ENCODE data around the gene ELMOD3.
A peak's percentile ranks its signal among the peaks of the same experiment; 100 is the strongest.
"Not testable (repeated sequence)": the region's sequence is repeated elsewhere in the genome, so short reads cannot be mapped to it uniquely, and the experiment has no call there.

The ELMOD3 gene

GRCh38 chr2:85327160-85327821 lies 27.3 kb upstream of the ELMOD3 start:
- Histone ChIP-seq H3K4me3 (replicated peaks; ENCODE audit: low read depth, low read length) (peak overlapping the region; percentile 91), H3K36me3 (ENCODE audit: control insufficient read depth, insufficient read depth, low read length) (peaks cover 11% of the 10 kb centered on the region), H3K27me3 (replicated peaks; ENCODE audit: control insufficient read depth, insufficient read depth, low read length) (no peaks in the 10 kb centered on the region)
- no peak for TF ChIP-seq CTCF (IDR thresholded peaks at IDR 0.05; ENCODE audit: insufficient read depth, low read length, poor library complexity, severe bottlenecking)
- DNase-seq (ENCODE audit: extremely low read depth, insufficient read length), result peak; percentile 71

- peaks cover 11% of the 10 kb centered on the region for H3K36me3 ChIP-seq (ENCODE audit: control insufficient read depth, insufficient read depth, low read length)
- H3K27me3 ChIP-seq (replicated peaks; ENCODE audit: control insufficient read depth, insufficient read depth, low read length), result no peaks in the 10 kb centered on the region
- DNase-seq (ENCODE audit: extremely low read depth, insufficient read length), result peak; percentile 95
- peak within 1 kb of the TSS; percentile 91 for H3K4me3 ChIP-seq (replicated peaks; ENCODE audit: low read depth, low read length)
- TF ChIP-seq CTCF (IDR thresholded peaks at IDR 0.05; ENCODE audit: insufficient read depth, low read length, poor library complexity, severe bottlenecking), result peak; percentile 4
These were observed 26.5 kb upstream of the ELMOD3 start, which contains the start of gene TGOLN2 for GRCh38 chr2:85327822-85328617. TGOLN2 (minus strand) TSS chr2:85327989; CDS start chr2:85327962, 27 bp downstream.

GRCh38 chr2:85329181-85329651 lies 25.4 kb upstream of the ELMOD3 start:
- H3K27me3 ChIP-seq (replicated peaks; ENCODE audit: control insufficient read depth, insufficient read depth, low read length), result no peaks in the 10 kb centered on the region
- peaks cover 5% of the 10 kb centered on the region for H3K36me3 ChIP-seq (ENCODE audit: control insufficient read depth, insufficient read depth, low read length)
- no peak overlapping the region for H3K4me3 ChIP-seq (replicated peaks; ENCODE audit: low read depth, low read length)
- no peak for DNase-seq (ENCODE audit: extremely low read depth, insufficient read length)
- no peak for TF ChIP-seq CTCF (IDR thresholded peaks at IDR 0.05; ENCODE audit: insufficient read depth, low read length, poor library complexity, severe bottlenecking)

- H3K4me3 ChIP-seq (replicated peaks; ENCODE audit: low read depth, low read length); DNase-seq (ENCODE audit: extremely low read depth, insufficient read length); H3K36me3 ChIP-seq (ENCODE audit: control insufficient read depth, insufficient read depth, low read length); H3K27me3 ChIP-seq (replicated peaks; ENCODE audit: control insufficient read depth, insufficient read depth, low read length): not testable (repeated sequence)
These were observed 24.9 kb upstream of the ELMOD3 start for GRCh38 chr2:85329701-85330100.

- TF ChIP-seq CTCF (IDR thresholded peaks at IDR 0.05; ENCODE audit: insufficient read depth, low read length, poor library complexity, severe bottlenecking), result no peak
- H3K36me3 ChIP-seq (ENCODE audit: control insufficient read depth, insufficient read depth, low read length), result no peaks in the 10 kb centered on the region; the same call in 1 of the 2 replicates
- H3K27me3 ChIP-seq (replicated peaks; ENCODE audit: control insufficient read depth, insufficient read depth, low read length), result no peaks in the 10 kb centered on the region
- H3K4me3 ChIP-seq (replicated peaks; ENCODE audit: low read depth, low read length), result no peak overlapping the region
- peak; percentile 39 for DNase-seq (ENCODE audit: extremely low read depth, insufficient read length)
These were observed 23.5 kb upstream of the ELMOD3 start for GRCh38 chr2:85330839-85331636.

GRCh38 chr2:85333877-85334276 lies 20.7 kb upstream of the ELMOD3 start:
- DNase-seq (ENCODE audit: extremely low read depth, insufficient read length); H3K36me3 ChIP-seq (ENCODE audit: control insufficient read depth, insufficient read depth, low read length); H3K4me3 ChIP-seq (replicated peaks; ENCODE audit: low read depth, low read length); H3K27me3 ChIP-seq (replicated peaks; ENCODE audit: control insufficient read depth, insufficient read depth, low read length): not testable (repeated sequence)

Data from GM06990 (cell line).